Caco-2 (cell line): Measurements from ENCODE around the gene NRSN2. TPM values are rescaled to one million over a fixed set of nuclear protein-coding genes. Genes with fewer than 3 reads are reported as not detected.
A peak's percentile ranks its signal among the peaks of the same experiment; 100 is the strongest.

Experiments
- BruUV-seq: library from RNA; stranded (reverse); fragments of 400-500 nt; replicated peaks from 2 replicates; lab custom pipeline; 2021; lab: Mats Ljungman, UMichigan
- CTCF ChIA-PET: fragments of 300-600 bp; sonication (Branson Sonifier 250); formaldehyde crosslinking; loops from one replicate; lab custom pipeline; 2022; ENCODE audit warnings: antibody characterized with exemption; lab: Charles Lee
- POLR2A ChIA-PET: fragments of 300-600 bp; sonication (Branson Sonifier 250); formaldehyde crosslinking; loops from one replicate; lab custom pipeline; 2022; ENCODE audit warnings: antibody characterized with exemption; lab: Charles Lee
- DNase-seq, 2 experiments: peaks; one replicate each; pipeline versions ENCODE4 v3.0.0 to v3.0.0-alpha.2; 2020 to 2022
- H3K27me3 ChIP-seq: replicated peaks from 2 replicates; pipeline ENCODE4 v1.6.0; 2011; ENCODE audit warnings: low read length; ENCODE audit not compliant: control insufficient read depth, insufficient read depth
- H3K36me3 ChIP-seq: 2 replicates; pipeline ENCODE4 v1.5.1; 2011; ENCODE audit warnings: low read length; ENCODE audit not compliant: control insufficient read depth, insufficient read depth
- H3K4me1 ChIP-seq: fragments of 250-450 bp; sonication (Bioruptor Pico); 2 replicates; pipeline ENCODE4 v1.5.1; 2020; ENCODE audit warnings: mild to moderate bottlenecking
- H3K4me3 ChIP-seq: 2 replicates; pipeline ENCODE4 v1.5.1; 2011; ENCODE audit warnings: low read depth, mild to moderate bottlenecking, control low read depth, low read length
- H3K9me3 ChIP-seq: fragments of 250-450 bp; sonication (Bioruptor Pico); 2 replicates; pipeline ENCODE4 v1.5.1; 2020; ENCODE audit warnings: mild to moderate bottlenecking, moderate library complexity
- H3K27ac Mint-ChIP-seq: one replicate; pipeline ENCODE4 v1.8.0; 2022; ENCODE audit warnings: mixed read lengths; ENCODE audit not compliant: unreplicated experiment
- H3K27me3 Mint-ChIP-seq: one replicate; pipeline ENCODE4 v1.8.0; 2022; ENCODE audit warnings: mixed read lengths; ENCODE audit not compliant: insufficient read depth, unreplicated experiment
- H3K36me3 Mint-ChIP-seq: one replicate; pipeline ENCODE4 v1.8.0; 2022; ENCODE audit warnings: mild to moderate bottlenecking, mixed read lengths; ENCODE audit not compliant: insufficient read depth, unreplicated experiment
- H3K4me1 Mint-ChIP-seq: one replicate; pipeline ENCODE4 v1.8.0; 2022; ENCODE audit warnings: low read depth, mixed read lengths; ENCODE audit not compliant: unreplicated experiment
- H3K4me3 Mint-ChIP-seq: one replicate; pipeline ENCODE4 v1.8.0; 2022; ENCODE audit warnings: mild to moderate bottlenecking, moderate library complexity, mixed read lengths; ENCODE audit not compliant: unreplicated experiment
- H3K9me3 Mint-ChIP-seq: one replicate; pipeline ENCODE4 v1.8.0; 2022; ENCODE audit warnings: mixed read lengths; ENCODE audit not compliant: unreplicated experiment
- intact Hi-C: fragments of 100-400 bp; cut with micrococcal nuclease; formaldehyde crosslinking; loops from one replicate; pipeline ENCODE4 v1.10.0; 2022; ENCODE audit not compliant: unreplicated experiment
- total RNA-seq: library from RNA; stranded (reverse); gene quantifications from 2 replicates; pipeline ENCODE4 v1.2.3, GENCODE V29; 2022
- TF ChIP-seq, protein P1 (sequence below), 2 experiments: fragments of 200-600 bp in 1 of 2; IDR thresholded peaks; 1 replicate in 1 of 2; 2 replicates in 1 of 2; pipeline versions ENCODE4 v1.5.1 to v1.8.0; 2011 to 2022; ENCODE audit warnings: antibody characterized with exemption in 1 of 2, control low read depth in 1 of 2, inconsistent platforms in 1 of 2, low read depth in 1 of 2, low read length in 1 of 2, mild to moderate bottlenecking in 1 of 2, moderate library complexity in 1 of 2; ENCODE audit not compliant: insufficient read depth in 1 of 2, severe bottlenecking in 1 of 2, unreplicated experiment in 1 of 2

The NRSN2 gene
- total RNA-seq, 1 experiment from 2014 or later, result 27.5 TPM

GRCh38 chr20:396252-396618 is 49.3 kb downstream of the NRSN2 start:
- Mint-ChIP-seq H3K36me3 (peaks cover 87% of the 10 kb centered on the region), H3K4me3 (no peak overlapping the region), H3K27me3 (no peaks in the 10 kb centered on the region), H3K27ac (no peak overlapping the region), H3K9me3 (no peaks in the 10 kb centered on the region), H3K4me1 (peaks cover 20% of the 10 kb centered on the region)
- no peaks in the 10 kb centered on the region for H3K9me3 ChIP-seq
- BruUV-seq, result no TSS peak
- intact Hi-C loops, result no loop called here
- DNase-seq, result no peak
- TF ChIP-seq, protein P1, sequence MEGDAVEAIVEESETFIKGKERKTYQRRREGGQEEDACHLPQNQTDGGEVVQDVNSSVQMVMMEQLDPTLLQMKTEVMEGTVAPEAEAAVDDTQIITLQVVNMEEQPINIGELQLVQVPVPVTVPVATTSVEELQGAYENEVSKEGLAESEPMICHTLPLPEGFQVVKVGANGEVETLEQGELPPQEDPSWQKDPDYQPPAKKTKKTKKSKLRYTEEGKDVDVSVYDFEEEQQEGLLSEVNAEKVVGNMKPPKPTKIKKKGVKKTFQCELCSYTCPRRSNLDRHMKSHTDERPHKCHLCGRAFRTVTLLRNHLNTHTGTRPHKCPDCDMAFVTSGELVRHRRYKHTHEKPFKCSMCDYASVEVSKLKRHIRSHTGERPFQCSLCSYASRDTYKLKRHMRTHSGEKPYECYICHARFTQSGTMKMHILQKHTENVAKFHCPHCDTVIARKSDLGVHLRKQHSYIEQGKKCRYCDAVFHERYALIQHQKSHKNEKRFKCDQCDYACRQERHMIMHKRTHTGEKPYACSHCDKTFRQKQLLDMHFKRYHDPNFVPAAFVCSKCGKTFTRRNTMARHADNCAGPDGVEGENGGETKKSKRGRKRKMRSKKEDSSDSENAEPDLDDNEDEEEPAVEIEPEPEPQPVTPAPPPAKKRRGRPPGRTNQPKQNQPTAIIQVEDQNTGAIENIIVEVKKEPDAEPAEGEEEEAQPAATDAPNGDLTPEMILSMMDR (IDR thresholded peaks at IDR 0.05; ENCODE audit: insufficient read depth in 1 of 2, low read depth in 1 of 2, low read length in 1 of 2, severe bottlenecking in 1 of 2, unreplicated experiment in 1 of 2), result no peak
- no peaks in the 10 kb centered on the region for H3K27me3 ChIP-seq
- POLR2A ChIA-PET, result no interaction called here
- H3K4me1 ChIP-seq, result peaks cover 11% of the 10 kb centered on the region
- CTCF ChIA-PET, result no interaction called here
- peaks cover 10% of the 10 kb centered on the region for H3K36me3 ChIP-seq
- no peak overlapping the region for H3K4me3 ChIP-seq

DNA sequence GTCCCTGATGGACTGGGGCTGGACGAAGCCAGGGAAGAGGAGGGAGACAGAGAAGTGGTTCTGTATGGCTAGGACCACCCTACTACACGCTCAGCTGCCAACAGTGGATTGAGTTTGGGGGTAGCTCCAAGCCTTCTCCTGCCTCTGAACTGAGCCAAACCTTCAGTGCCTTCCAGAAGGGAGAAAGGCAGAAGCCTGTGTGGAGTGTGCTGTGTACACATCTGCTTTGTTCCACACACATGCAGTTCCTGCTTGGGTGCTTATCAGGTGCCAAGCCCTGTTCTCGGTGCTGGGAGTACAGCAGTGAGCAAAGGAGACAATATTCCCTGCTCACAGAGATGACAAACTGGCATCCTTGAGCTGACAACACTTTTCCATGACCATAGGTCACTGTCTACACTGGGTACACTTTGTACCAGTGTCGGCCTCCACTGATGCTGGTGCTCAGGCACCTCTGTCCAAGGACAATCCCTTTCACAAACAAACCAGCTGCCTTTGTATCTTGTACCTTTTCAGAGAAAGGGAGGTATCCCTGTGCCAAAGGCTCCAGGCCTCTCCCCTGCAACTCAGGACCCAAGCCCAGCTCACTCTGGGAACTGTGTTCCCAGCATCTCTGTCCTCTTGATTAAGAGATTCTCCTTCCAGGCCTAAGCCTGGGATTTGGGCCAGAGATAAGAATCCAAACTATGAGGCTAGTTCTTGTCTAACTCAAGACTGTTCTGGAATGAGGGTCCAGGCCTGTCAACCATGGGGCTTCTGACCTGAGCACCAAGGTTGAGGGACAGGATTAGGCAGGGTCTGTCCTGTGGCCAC is 49.9 kb downstream of the NRSN2 start:
- POLR2A ChIA-PET, result no interaction called here
- TF ChIP-seq, protein P1 (IDR thresholded peaks at IDR 0.05; ENCODE audit: insufficient read depth in 1 of 2, low read depth in 1 of 2, low read length in 1 of 2, severe bottlenecking in 1 of 2, unreplicated experiment in 1 of 2), result no peak
- H3K27me3 ChIP-seq, result no peaks in the 10 kb centered on the region
- TSS peak; percentile 25 for BruUV-seq
- Mint-ChIP-seq H3K27ac (no peak overlapping the region), H3K4me1 (peaks cover 20% of the 10 kb centered on the region), H3K27me3 (no peaks in the 10 kb centered on the region), H3K4me3 (no peak overlapping the region), H3K36me3 (peaks cover 85% of the 10 kb centered on the region), H3K9me3 (no peaks in the 10 kb centered on the region)
- no peak overlapping the region for H3K4me3 ChIP-seq
- no peaks in the 10 kb centered on the region for H3K9me3 ChIP-seq
- no peak for DNase-seq
- peaks cover 8% of the 10 kb centered on the region for H3K36me3 ChIP-seq
- intact Hi-C loops, result no loop called here
- CTCF ChIA-PET, result no interaction called here
- H3K4me1 ChIP-seq, result peaks cover 13% of the 10 kb centered on the region

- H3K27me3 ChIP-seq, result no peaks in the 10 kb centered on the region
- no peaks in the 10 kb centered on the region for H3K9me3 ChIP-seq
- TF ChIP-seq, protein P1 (IDR thresholded peaks at IDR 0.05; ENCODE audit: insufficient read depth in 1 of 2, low read depth in 1 of 2, low read length in 1 of 2, severe bottlenecking in 1 of 2, unreplicated experiment in 1 of 2), result no peak
- intact Hi-C loops, result no loop called here
- Mint-ChIP-seq H3K27me3 (no peaks in the 10 kb centered on the region), H3K27ac (no peak overlapping the region), H3K4me1 (peaks cover 20% of the 10 kb centered on the region), H3K4me3 (no peak overlapping the region), H3K9me3 (no peaks in the 10 kb centered on the region), H3K36me3 (peaks cover 81% of the 10 kb centered on the region)
- CTCF ChIA-PET, result no interaction called here
- BruUV-seq, result no TSS peak
- peaks cover 7% of the 10 kb centered on the region for H3K36me3 ChIP-seq
- H3K4me3 ChIP-seq, result no peak overlapping the region
- POLR2A ChIA-PET, result no interaction called here
- no peak for DNase-seq
- peaks cover 20% of the 10 kb centered on the region for H3K4me1 ChIP-seq
These were observed 50.7 kb downstream of the NRSN2 start for GRCh38 chr20:397432-398237.
